HG02798 (cell line): ENCODE data around the gene ZDHHC11.
"Not testable (repeated sequence)": the region's sequence is repeated elsewhere in the genome, so short reads cannot be mapped to it uniquely, and the experiment has no call there.

ENCODE experiments used
- ATAC-seq: cut with Tn5 transposase; IDR thresholded peaks from one replicate; pipeline ENCODE4 v1.9.1; 2021; ENCODE audit warnings: mild to moderate bottlenecking; ENCODE audit not compliant: unreplicated experiment, poor library complexity

The ZDHHC11 gene

DNA sequence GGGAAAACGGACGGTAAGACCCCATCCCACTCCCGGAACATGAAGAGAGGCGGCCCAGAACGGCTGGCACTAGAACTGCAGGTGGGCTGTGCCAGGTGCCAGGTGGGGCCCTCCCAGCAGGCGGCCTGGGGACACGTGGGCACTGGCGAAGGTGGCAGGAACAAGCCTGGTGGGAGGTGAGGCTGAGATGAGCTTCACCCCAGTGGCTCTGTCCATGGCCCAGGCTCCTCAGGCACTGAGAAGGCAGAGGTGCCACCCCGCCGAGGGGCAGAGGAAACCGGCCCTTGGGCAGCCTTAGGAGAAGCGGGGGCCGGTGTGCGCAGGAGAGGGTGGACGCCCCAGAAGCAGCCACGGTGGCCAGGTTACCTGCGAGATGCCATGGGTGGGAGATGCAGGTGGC, 70.2 kb downstream of the ZDHHC11 start:
- ATAC-seq, result not testable (repeated sequence)

- ATAC-seq, result not testable (repeated sequence)
Observed at GRCh38 chr5:778967-779366, 71.8 kb downstream of the ZDHHC11 start.

GRCh38 chr5:778421-778820, 72.4 kb downstream of the ZDHHC11 start:
- ATAC-seq, result not testable (repeated sequence)

DNA sequence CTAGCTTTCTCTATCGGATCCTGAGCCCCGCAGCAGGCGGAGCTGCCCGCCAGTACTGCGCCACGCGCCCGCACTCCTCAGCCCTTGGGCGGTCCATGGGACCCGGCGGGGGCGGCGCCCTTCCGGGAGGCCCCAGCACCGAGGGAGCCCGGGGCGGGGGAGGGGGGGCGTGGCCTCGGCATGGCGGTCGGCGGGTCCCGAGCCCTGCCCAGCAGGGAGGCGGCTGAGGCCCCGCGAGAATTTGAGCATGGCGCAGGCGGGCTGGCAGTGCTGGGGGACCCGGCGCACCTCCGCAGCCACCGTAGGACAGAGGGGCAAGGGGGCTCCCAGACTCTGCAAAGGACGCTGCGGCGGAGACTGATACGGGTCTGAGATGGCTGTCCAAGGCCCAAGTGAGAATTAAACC, 73.0 kb downstream of the ZDHHC11 start:
- ATAC-seq, result no peak

DNA sequence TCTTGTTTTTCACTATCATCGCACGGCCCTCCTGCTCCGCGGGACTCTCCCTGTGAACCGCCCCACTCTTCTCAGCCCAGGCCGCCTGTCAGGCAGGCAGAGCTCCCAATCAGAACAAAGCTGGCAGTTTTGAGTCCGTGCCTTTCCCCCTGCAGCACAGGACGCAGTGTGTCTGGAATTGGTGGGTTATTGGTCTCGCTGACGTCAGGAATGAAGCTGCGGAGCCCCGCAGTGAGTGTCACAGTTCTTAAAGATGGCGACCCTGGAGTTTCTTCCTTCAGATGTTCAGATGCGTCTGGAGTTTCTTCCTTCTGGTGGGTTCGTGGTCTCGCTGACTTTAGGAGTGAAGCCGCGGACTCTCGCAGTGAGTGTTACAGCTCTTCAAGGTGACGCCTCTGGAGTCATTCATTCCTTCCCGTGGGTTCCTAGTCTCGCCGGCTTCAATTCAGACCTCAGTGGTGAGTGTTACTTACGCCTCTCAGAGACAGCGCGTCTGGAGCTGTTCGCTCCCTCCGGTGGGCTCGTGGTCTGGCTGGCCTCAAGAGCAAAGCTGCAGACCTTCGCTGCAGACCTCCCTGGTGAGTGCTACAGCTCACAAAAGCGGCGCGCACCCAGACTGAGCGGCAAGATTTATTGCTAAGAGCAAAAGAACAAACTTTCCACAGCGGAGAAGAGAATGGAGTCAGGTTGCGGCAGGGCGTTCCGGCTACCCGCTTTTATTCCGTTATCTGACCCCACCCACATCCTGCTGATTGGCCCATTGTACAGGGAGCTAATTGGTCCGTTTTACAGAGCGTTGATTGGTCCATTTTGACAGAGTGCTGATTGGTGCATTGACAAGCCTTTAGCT, 73.7 kb downstream of the ZDHHC11 start:
- no peak for ATAC-seq

DNA sequence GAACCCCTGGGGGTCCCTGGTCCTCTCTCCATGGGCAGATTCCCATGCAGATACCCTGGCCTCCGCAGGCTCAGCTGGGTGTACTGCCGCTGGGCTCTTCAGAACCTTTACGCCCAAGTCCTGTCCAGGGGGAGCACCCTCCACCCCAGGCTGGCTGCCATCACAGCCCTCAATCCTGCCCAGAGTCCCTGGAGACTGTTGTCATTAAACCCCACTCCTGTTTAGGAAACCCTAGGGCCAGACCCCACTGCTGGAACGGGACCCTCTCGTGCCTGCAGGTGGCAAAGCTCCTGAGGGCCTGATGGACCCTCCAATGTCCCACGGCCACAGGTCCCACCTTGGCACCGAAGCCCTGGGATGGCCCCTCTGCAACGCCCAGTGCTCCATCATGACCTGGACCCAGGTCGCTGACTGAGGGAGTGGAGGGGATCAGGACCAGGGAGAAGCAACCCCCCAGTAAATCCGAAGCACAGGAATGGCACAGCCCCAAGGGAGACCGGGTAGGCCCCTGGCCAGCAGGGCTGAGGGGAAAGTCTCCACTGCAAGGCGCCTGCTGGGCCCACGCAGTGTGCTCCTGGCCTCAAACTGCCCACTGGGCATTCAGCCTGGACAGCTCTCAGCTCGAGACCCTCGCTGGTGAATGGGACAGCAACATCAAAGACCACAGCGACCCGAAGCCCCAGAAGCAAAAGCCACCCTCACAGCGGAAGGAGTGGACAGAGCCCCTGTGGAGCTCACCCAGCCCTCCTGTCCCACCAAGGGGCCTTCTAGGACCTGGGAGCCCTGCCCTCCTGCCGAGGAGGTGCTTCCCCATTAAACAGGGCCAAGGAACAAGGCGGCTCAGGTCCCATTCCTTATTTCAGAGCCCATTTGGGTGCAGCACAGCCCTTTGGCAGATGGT, 74.6 kb downstream of the ZDHHC11 start:
- no peak for ATAC-seq

- ATAC-seq, result not testable (repeated sequence)
Observed at GRCh38 chr5:775595-775960, 75.2 kb downstream of the ZDHHC11 start.

DNA sequence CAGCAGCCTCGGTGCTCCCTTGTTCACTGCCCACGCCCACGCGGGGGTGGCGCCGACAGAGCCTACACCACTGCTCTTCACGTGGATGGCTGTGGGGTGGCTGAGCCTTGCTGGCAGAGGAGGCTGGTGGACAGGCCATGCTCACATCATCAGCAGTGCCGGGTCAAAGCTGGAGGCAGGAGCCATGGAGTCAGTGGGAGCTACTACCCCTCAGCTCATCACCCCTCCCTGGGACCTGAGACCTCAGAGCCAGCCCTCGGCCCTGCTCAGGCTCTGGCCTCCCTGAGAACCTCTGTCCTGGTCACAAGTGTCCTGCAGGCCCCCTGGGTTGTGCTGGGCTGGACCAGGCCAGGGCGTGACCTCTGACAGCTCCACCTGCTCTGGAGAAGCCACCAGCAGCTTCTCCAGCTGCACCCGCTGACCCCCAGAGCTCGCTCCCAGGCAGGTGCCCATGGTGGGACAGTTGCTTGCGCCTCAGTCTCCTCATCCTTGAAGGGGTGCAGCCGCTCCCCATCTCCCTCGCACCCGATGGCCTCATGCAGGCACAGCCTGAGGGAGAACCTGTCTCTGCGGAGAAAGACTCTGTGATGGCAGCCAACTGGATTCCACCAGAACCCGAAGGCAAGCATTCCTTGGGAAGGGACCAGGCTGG, 75.8 kb downstream of the ZDHHC11 start:
- not testable (repeated sequence) for ATAC-seq

DNA sequence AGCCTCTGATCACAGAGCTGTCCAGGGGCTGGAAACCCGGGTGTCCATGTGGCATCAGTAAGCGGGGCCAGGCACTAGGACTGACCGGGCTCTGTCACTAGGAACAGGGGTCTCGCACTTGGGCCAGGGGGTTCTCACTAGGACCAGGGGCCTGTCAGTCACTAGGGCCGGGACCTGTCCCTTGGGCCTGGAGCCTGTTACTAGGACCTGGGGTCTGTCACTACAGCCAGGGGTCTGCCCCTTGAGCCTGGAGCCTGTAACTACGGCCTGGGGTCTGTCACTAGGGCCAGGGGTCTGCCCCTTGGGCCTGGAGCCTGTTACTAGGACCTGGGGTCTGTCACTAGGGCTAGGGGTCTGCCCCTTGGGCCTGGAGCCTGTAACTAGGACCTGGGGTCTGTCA, 76.5 kb downstream of the ZDHHC11 start:
- not testable (repeated sequence) for ATAC-seq

- no peak for ATAC-seq
Observed at GRCh38 chr5:773517-774264, 77.1 kb downstream of the ZDHHC11 start.

GRCh38 chr5:772931-773330, 77.9 kb downstream of the ZDHHC11 start:
- not testable (repeated sequence) for ATAC-seq

DNA sequence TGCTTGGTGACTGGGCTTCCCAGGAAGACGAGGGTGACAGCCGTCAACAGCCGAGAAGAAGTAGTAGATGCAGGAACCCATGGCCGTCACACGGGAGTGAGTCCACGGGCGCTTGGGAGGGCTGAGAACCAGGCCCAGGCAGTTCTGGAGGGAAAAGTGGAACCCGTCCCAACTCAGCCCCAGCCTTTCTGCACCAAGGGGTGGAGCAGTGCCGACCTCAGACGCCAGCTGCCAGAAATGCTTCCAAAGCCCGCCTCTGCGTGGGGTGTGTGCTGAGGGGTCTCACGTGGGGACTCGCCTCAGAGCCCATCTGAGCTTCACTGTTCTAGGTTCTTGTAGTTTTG, 78.3 kb downstream of the ZDHHC11 start:
- not testable (repeated sequence) for ATAC-seq

- not testable (repeated sequence) for ATAC-seq
Observed at GRCh38 chr5:771841-772546, 78.8 kb downstream of the ZDHHC11 start.

DNA sequence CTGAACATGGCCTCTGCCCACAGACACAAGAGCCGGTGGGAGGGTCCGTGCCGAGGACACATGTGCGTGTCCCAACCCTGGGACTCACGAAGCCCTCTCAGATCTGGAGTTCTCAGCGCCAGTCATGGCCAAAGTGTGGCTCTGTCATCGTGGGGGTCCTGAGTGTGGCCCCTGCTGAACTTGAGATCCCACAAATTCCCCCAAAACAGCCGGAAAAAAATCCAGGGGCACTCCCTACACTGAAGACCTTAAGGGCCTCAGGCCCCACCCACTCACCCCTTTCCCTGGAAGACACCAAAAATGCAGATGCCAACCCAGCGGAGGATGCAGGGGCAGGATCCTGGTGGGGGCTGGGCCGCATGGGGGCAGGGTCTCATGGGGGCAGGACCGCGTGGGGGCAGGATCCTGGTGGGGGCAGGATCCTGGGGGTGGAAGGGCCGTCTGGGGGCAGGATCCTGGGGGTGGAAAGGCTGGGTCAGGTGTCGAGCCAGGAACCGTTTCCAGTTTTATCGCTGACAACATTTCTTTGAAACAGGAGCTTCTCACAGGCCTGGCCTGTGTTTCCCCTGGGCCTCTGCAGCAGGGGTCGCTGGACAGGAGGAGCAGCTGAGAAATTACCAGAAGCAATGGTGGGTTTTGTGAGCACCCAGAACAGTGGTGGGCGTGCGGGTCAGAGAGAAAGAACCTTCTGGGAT, 79.6 kb downstream of the ZDHHC11 start:
- not testable (repeated sequence) for ATAC-seq

DNA sequence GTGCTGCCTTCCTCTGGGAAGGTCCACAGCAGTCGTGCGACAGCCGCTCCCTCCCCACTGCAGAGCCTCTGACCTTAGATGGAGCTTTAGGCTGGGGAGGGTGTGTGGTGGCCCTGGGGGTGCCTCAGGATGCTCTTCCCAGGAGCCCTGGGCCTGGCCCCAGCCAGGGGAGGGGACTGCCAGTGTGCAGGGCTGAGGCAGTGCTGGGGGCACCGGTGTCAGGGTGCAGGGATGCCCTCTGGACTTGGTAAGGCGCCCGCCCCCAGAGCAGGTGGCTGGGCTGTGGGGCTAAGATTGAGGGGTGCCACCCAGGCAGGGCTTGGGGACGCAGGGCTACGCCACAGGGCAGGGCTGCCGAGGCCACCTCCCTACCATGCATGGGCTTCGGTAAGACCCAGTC, 80.2 kb downstream of the ZDHHC11 start:
- ATAC-seq, result not testable (repeated sequence)

GRCh38 chr5:769485-770145, 81.2 kb downstream of the ZDHHC11 start:
- ATAC-seq, result not testable (repeated sequence)

DNA sequence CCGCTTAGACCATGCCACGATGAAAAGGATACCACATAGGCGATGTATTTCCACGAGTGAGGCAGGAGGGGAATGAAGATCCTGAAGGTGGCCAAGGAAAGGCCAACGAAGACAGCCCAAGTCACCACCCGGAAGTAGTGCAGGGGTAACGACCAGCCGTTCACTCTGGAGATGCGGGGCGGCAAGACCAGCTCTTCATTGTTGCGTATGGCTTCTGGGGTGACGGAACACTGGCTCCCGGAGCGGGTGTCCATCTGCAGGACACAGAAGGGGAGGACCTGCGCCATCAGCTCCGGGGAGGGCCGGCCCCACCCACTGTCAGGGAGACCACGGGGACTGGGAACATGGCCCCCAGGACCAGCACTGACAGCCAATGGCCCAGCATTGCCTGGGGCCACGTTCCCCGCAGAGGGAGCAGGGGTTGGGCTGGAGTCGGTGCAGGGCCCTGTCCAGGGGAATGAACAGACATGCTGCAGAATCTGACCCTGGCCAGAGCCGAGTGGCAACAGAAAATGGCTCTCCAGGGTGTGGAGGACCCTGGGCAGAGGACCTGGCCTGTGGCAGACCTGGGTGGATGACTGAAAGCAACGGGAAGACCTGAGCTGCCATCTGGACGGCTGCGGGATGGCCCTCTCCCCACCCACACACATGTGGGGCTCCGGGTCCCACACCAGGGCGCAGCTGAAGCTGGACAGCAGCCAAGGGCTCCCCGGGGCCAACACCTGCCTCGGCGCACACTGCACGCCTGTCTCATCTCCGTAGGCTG, 83.9 kb downstream of the ZDHHC11 start:
- ATAC-seq, result no peak
